Measurements from ENCODE around the gene GSTA4.

GRCh38 chr6:53020005-53020744, 25.1 kb upstream of the GSTA4 start:
- TF ChIP-seq CTCF (IDR thresholded peaks at IDR 0.05) (no peak), POLR2A (IDR thresholded peaks at IDR 0.05) (no peak)

All from heart left ventricle (tissue), 13 donors.